Umbilical cord (tissue), 2 donors: ENCODE data around the gene PFDN5. TPM values are rescaled to one million over a fixed set of nuclear protein-coding genes. Genes with fewer than 3 reads are reported as not detected.

Experiments used
- DNase-seq: peaks from one replicate; pipeline ENCODE4 v3.0.0-alpha.2; 2015; ENCODE audit warnings: low spot score
- total RNA-seq: library from RNA; depleted of rRNA; stranded (reverse); fragments of >200 nt; gene quantifications from one replicate; pipeline ENCODE4 v1.2.3, GENCODE V29; 2014; ENCODE audit warnings: low replicate concordance; ENCODE audit not compliant: insufficient read depth

PFDN5 gene
- 454 TPM for total RNA-seq

DNA sequence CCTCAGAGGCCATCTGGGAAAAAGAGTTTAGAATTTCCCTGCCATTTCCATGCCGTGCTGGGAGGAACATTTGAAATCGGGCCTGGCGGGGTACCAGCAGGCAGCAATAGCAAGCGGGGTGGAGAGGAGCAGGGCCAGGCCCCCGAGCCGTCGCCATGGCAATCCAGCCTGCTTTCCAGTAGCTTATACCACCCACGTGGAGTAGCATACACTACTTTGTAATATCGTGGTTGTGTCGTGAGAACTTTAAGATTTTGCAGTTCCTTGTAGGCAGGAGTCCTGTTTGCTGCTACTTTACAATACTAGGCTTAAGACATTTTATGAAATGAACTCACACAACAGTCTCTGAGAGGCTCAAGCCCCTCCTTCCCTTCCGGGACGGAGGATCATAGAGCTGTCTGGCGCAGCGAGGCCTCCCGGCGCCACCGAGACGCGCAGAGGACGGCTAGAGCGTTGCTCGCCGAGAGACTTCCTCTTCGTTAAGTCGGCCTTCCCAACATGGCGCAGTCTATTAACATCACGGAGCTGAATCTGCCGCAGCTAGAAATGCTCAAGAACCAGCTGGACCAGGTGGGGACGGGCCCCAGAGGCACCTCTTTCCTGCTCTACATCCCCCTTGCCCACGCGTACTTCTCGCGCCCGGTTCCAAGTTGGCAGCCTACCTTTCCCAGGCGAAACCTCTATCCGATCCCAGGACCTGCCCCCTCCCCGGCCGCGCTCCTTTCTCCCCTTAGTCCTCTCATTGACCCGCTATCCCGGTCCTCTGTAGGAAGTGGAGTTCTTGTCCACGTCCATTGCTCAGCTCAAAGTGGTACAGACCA is at the start of gene PFDN5:
PFDN5 (plus strand) TSS at position 473 of the 821 bp plus-strand sequence; CDS start at position 499, 26 bp downstream.
- peak; percentile 94 for DNase-seq

GRCh38 chr12:53251477-53252348 is 43.6 kb upstream of the PFDN5 start:
- peak; percentile 83 for DNase-seq

GRCh38 chr12:53252349-53252916 is 42.9 kb upstream of the PFDN5 start:
- peak; percentile 61 for DNase-seq

GRCh38 chr12:53253298-53253697 is 42.0 kb upstream of the PFDN5 start:
- no peak for DNase-seq

GRCh38 chr12:53254816-53255545 is 40.4 kb upstream of the PFDN5 start:
- DNase-seq, result no peak

DNA sequence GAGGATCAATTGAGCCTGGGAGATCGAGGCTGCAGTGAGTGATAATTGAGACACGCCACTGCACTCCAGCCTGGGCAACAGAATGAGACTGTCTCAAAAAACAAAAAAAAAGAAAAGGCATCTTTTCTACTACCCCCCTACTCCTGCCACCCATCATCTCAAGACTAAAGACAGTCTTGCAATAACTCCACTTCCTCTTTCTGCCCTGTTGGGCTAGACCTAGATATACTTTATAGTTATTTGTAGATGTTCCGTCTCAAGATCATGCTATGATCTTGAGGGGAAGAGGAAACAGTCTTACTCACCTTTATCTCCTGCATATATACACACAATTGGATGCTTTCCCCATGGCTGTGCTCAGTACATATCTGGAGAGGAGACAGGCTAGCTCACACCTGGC is 39.3 kb upstream of the PFDN5 start:
- no peak for DNase-seq

DNA sequence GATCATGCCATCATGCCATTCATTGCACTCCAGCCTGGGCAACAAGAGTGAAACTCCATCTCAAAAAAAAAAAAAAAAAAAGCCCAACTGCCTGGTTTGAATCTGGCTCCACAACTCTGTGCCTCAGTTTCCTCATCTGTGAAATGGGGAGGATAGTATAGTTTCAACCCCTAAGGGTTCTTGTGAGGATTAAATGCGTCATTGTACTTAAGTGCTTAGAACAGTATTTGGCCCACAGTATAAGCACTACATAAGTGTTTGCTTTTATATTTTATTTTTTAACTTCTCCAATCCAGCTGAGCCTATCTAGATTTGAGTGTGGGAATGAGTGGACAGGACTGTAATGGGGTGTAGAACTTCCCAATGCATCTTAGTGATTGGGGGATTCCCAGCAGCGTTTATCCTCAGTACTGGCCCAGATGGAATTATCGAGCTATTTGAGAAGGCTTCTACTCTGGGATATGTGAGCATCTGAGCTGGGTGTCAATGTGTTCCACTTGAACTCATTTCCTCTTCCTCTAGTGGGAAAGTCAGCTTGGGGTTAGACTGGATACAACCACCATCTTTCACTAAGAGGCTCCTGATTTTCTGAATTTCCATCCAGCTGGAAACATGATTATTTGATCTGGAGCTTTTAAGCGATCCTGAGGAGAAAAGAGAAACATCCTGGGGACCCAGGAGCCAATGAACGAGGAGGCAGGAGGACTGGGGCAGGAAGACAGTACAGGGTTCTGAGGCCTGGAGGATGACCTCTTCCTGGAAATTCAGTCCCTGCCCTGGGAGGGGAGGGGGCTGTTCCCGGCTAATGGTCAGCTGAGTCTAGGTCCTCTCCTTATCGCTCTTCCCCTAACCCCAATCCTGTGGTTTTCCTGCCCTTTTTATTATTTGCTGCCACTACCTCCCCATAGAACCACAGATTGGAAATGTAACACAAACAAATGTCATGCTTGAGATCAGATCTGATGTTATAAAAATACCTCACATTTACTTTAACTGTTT is 36.5 kb upstream of the PFDN5 start:
- DNase-seq, result no peak

GRCh38 chr12:53259891-53260290 is 35.5 kb upstream of the PFDN5 start:
- no peak for DNase-seq

DNA sequence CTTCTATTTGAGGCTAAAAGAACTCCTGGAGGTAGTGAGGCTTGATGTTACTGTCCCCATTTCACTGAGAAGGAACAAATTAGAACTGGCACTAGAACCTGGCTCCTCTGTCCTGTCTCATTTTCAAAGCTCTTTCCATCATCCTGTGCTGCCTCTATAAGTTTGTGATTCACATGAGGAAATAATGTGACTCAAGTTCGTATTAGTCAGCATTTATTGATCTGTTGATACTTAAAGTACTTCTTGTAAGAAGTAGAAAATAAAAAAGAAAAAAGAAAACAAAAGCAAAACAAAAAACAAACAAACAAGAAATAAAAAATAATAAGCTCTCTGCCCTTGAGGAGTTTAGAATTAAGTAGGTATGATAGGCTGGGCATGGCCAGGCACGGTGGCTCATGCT is 29.6 kb upstream of the PFDN5 start:
- no peak for DNase-seq

GRCh38 chr12:53267306-53267998 is 27.9 kb upstream of the PFDN5 start:
- DNase-seq, result no peak

GRCh38 chr12:53267999-53268629 is 27.2 kb upstream of the PFDN5 start, which contains the start of gene ESPL1:
ESPL1 (plus strand) TSS chr12:53268299; CDS start chr12:53268767, 468 bp downstream.
- DNase-seq, result peak; percentile 83

DNA sequence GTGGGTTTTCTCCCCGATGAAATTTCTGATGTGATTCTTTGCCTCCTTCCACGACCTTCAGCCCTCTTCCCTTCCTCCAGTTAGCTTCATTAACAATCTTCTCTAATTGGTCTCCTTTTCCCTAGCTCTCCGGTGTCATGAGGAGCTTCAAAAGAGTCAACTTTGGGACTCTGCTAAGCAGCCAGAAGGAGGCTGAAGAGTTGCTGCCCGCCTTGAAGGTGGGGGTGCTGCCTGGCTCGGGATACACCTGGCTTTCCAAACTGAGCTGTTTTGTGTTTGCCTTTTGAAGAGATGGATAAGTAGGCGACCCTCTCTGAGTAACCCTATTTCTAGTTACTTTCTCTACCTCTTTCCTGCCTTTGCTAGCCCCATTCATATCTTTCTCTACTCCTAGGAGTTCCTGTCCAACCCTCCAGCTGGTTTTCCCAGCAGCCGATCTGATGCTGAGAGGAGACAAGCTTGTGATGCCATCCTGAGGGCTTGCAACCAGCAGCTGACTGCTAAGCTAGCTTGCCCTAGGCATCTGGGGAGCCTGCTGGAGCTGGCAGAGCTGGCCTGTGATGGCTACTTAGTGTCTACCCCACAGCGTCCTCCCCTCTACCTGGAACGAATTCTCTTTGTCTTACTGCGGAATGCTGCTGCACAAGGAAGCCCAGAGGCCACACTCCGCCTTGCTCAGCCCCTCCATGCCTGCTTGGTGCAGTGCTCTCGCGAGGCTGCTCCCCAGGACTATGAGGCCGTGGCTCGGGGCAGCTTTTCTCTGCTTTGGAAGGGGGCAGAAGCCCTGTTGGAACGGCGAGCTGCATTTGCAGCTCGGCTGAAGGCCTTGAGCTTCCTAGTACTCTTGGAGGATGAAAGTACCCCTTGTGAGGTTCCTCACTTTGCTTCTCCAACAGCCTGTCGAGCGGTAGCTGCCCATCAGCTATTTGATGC is 26.4 kb upstream of the PFDN5 start:
- no peak for DNase-seq

- no peak for DNase-seq
Measured at GRCh38 chr12:53274445-53274844, 20.9 kb upstream of the PFDN5 start.

GRCh38 chr12:53276511-53276910 is 18.8 kb upstream of the PFDN5 start:
- DNase-seq, result no peak

DNA sequence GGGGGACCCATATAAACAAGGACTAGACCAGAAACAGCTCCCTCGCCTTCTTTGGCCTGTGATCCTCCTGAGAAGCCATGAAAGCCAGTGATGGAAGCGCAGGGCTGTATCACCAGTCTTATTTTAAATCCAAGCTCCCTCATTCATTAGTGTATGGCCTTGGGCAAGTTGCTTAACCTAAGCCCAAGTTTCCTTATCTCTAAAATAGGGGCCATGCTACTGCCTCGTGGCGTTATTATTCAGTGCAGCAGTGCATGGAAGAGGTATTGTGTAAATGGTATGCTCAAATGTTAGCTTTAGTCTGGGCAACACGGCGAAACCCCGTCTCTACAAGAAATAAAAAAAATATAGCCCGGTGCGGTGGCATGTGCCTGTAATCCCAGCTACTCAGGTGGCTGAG is 17.4 kb upstream of the PFDN5 start:
- DNase-seq, result no peak

DNA sequence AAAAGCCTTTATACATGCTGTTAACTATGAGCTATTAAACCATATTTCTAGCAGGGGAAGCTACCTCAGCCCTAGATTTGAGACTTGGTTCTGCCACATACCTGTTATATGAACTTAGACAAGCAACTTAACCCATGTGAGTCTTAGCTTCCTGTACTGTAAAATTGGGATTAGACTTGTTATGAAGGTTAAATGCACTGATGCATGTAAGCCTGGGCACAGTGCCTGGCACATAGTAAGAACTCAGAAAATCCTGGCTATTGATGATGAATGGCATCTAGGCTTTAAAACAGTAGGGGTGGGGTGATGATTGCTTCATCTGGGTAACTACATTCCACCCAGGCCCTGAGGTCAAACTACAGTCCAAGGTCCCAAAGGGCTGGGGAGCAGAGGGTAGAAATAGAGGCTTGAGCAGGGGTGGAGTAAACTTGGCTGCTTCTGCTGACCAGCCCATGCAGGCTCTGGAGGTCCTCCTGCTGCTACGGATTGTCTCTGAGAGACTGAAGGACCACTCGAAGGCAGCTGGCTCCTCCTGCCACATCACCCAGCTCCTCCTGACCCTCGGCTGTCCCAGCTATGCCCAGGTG is 16.0 kb upstream of the PFDN5 start:
- DNase-seq, result no peak

GRCh38 chr12:53279888-53280498 is 15.3 kb upstream of the PFDN5 start:
- DNase-seq, result no peak
